DMS53 treated with DMSO at 0.1 percent for 48 hours (cell line): Measurements from ENCODE around the gene ARHGAP15.

ENCODE experiments used
- DNase-seq: peaks from one replicate; lab custom pipeline; 2025; ENCODE audit not compliant: unreplicated experiment; lab: John Stamatoyannopoulos, UW

Gene ARHGAP15

DNA sequence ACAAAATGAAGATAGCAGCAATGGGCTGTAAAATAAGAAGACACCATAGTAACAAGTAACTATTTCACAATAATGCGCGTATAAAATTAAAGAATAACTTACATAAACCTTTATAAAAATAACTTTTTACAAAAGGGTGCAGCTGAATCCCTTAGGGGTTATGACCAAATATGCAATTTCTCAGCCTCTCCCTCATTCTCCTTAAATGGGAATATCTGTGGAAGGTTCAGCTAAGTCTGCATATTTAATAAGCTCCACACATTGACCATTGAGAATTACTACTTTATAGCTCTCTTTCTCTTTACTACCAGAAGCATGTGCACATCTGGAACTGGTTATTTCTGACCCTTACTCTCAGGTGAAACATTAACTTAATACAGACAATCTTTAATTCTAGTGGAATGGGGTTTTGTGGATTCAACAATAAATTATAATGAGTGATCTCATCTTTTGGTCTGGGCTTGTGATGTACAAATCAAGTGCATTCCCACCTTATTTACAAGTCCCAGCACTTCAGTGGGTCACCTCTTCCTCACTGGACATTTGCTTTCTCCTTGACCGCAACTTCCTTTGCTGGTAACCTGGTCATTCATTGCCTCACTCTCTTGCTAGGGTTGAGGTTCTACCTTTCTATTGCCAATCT lies 15.7 kb downstream of the ARHGAP15 start:
- no peak for DNase-seq

- DNase-seq: no peak
These were observed 17.1 kb downstream of the ARHGAP15 start for GRCh38 chr2:143146366-143146765.

DNA sequence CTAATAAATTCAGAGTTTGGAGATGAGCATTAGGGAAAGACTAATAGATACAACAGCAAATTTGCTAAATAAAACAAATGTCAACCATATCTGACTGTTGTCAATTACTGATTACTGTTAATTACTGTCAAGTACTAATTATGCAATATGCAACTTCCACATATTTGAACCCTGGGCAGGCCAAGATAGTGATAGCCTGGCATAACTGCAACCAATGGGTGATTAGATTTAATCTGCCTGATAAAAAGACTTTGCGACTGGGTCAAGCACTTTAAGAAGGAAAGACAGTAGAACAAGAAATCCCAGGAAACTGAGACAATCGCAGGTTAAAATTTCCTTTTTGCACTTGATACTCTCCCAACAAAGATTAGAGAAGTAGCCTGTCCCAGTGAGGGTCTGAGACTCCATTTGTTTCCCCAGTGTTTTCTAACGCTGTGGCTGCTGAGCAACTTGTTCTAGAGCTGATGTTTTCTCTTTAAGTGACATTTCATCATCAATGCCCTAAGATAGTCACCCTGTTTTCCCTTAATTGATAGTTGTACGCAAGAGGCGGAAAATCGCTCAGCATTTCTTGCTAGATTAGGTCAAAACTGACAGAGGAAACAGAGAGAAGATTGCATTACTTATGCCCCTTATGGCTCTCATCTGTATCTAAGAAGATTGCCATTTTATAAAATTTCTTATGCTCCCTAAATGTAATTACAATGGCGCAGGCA lies 17.8 kb downstream of the ARHGAP15 start:
- DNase-seq: no peak

GRCh38 chr2:143148011-143148410 lies 18.8 kb downstream of the ARHGAP15 start:
- no peak for DNase-seq

DNA sequence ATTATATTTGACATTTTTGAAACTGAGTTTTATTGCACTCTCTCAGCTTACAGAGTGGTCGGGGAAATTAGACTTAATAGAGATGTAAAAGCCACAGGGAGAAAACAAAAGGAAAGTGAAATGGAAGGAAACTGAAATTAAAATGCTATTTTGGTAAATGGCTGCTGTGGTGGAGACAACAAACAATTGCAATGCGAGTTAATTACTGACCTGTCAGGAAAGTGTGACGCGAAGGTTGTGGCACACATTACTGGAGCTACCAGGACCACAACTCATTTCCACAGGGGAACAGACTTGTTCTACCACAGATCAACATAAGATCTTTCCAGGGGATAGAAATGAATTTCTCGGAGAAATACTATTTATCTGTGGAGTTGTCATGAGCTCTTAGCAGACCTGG lies 19.5 kb downstream of the ARHGAP15 start:
- no peak for DNase-seq

GRCh38 chr2:143150287-143150686 lies 21.1 kb downstream of the ARHGAP15 start:
- DNase-seq: no peak

GRCh38 chr2:143151111-143151752 lies 22.0 kb downstream of the ARHGAP15 start:
- no peak for DNase-seq

DNA sequence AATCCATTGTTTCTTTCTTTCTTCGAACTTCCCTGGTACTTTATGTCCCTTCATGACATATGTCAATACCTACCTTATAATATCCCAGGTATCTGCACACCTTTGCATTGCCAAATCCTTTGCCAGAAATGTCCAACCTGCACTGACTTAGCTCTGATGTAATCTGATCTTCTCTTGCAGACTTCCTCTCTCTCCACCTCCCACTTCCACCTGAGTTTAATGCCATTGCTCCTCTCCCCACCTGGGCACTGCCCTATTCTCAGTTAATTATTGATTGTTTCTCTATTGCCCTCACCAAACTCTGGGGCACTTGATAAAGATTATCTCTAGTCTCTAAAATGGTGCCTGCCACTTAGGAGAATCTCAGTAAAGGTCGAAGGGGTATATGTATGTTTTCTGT lies 23.0 kb downstream of the ARHGAP15 start:
- no peak for DNase-seq

DNA sequence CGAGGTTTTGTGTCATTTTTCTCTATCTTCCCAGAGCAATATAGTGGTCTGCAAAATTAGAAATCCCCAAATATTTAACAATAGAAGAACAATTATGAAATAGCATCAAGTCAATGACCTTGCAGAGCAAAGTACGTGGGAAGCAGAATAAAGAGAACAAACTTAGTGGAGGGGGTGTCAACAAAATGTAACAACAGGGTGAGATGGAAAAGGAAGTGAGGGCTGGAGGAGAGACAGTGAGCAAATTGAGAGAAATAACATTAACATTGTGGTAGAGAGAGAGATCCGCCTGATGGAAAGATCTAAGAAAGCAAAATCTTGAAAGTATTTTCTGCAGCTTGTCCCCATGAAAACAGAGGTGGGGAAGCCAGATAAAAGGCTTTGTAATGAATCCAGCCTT lies 23.4 kb downstream of the ARHGAP15 start:
- no peak for DNase-seq

DNA sequence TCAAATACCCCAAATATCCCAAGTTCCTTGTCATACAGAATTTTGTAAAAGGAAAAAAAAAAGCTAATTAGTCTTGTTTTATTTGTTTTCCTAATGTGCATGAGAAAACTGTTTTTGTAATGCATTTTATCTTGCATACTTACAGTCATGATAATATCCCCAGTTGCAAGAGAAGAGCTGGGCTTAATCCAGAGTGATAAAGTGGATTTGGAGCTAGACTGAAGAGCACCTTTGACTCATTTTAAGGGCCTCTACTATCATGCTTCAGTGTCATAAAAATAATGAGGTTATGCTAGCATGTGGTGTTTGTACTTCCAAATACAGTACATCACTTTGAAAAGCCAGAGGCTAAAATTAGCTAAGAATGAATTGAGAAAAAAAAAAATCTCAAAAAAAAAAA lies 26.4 kb downstream of the ARHGAP15 start:
- no peak for DNase-seq

- DNase-seq: no peak
These were observed 27.8 kb downstream of the ARHGAP15 start for GRCh38 chr2:143157001-143157400.

DNA sequence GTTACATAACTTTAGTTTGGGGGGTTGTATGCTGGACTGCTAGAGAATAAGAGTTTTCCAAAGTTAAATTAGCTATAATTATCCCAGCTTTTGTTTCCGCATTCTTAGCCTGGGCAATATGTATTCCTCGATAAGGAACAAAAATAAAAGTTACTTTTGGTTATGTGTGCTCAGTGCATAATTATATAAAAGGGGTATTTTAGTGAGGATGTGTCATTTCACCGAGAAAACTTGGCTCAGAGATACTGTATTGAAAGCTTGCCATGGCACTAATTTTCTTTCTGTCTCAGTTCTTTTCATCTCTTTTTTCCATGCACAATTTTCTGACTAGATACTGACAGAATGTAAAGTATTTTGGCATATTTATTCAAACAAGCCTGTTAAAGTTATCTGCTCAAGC lies 28.2 kb downstream of the ARHGAP15 start:
- DNase-seq: no peak

DNA sequence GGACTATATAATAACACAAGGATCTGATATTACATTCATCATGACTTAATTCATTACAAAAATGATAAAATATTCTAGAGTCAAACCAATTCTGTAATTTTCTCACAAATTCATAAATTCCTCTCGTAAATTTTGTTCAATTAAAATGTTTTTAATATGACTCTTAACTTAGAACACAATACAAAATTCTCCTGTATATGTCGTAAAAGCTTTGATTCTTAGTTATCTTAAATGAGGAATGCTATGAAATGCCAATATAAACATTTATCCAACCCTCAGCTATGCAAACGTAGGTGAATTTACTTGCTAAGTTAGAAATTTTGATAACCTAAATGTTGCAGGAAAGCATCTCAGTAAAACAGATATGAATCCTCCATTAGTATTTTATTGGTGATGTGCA lies 28.9 kb downstream of the ARHGAP15 start:
- DNase-seq: no peak

- DNase-seq: no peak
These were observed 29.6 kb downstream of the ARHGAP15 start for GRCh38 chr2:143158551-143159485.

GRCh38 chr2:143159486-143159840 lies 30.2 kb downstream of the ARHGAP15 start:
- no peak for DNase-seq

DNA sequence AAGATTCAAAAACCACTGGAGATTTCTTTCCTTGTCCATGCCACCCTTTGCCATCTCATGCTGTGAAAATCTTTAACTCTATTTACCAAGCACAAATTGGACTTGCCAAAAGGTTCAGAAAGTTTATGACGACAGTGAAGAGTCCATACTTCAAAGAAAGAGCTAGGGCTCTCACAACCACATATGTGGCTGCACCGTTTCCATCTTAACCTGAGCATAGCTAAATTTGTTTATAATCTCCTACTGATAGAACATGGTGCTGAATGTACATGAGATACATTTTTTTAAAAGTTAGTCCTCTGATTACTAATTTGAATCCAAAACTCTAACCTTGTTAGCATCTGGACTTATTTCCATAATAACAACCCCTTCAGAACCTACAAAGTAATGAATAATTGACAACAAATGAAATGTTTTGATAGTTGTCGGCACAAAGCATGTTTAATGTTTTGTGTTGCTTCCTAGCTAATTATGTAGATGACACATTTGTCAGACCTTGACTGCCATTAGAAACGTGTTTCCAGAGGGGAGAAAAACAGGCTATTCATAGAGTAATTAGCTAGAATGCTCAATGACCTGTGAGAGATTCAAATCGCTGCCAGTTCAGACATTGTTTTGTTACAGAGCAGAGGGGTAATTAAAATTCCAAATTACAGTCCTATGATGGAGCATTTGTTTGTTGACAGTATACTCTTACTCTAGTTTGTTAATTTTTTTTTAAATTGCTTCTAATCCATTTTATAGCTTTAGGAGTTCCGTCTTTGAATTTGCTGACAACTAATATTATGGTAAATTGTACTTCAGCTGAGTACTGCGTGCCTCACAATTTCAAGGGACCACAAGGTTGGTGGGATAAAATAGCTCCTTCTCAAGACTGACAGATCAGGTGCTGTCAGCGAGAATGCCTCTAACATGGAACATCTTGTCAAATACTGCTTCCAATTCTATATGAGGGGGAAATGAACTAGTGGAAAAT lies 31.8 kb downstream of the ARHGAP15 start:
- no peak for DNase-seq

GRCh38 chr2:143162123-143162837 lies 33.1 kb downstream of the ARHGAP15 start:
- DNase-seq: no peak

GRCh38 chr2:143162997-143163396 lies 33.8 kb downstream of the ARHGAP15 start:
- DNase-seq: no peak

DNA sequence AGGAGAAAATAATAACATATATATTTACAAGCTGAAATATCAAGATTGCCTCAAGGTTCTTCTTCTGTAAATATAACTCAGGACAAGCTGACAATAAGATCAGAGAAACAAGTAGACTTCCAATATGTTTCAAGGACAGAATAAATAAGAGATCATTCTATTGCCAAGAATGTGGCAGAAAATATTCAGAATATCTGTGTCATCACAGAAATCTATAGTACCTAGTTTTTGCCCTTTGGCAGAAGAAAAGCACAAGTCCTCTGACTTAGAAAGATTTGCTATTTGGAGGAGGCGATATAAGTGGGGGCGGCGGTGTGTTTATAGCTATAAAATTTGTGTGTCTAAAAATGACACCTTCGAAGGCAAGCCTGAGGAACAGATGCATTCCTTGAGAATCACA lies 34.3 kb downstream of the ARHGAP15 start:
- DNase-seq: no peak

DNA sequence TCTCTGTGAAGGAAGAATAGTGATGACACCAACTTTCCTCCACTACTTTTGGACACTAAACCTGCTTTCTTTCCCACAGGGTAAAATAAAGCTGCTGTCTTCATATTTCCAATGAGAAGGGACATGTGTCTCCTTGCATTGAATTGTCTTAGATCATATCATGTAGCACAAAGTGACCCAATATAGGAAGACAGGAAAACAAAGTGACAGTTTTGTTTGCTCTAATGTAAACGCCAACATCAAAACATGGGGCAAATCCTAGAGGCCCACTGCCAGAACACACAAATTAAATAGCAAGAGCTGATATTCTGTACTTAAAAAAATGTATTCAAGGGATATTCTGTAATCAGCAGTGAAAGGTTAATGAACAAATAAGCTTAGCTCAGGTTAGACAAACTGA lies 36.1 kb downstream of the ARHGAP15 start:
- no peak for DNase-seq
